Activated CD4-positive, alpha-beta T cell treated with anti-CD3 and anti-CD28 coated beads for 48 hours (primary cell): Measurements from ENCODE around the gene ADGRA1.

Source experiments
- DNase-seq: peaks from one replicate; pipeline ENCODE4 v3.0.0-alpha.2; 2020

ADGRA1 gene

DNA sequence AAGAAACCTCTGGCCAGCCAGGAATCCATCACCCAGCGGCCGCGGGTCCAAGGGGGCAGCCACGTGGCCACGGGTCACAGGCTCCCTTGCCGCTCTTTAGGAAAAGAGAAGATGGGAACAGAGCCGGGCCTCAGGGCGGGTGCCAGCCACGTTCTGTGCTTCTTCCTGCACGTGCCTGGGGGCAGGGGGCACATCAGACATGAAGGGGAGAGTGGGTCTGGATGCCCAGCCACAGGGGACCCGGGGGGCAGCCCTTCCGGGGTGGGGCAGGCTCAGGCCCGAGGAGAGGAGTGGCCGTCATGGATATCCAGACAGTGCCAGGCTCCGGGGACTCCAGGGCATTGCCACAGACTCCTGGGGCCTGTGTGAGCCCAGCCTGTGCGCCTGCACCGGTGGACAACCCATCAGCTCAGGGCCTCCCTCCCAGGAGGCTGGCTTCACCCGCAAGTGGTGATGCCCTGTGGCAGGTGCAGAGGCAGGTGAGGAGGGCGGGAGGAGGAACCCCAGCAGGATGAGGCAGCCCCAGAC lies 31.0 kb upstream of the ADGRA1 start:
- no peak for DNase-seq

DNA sequence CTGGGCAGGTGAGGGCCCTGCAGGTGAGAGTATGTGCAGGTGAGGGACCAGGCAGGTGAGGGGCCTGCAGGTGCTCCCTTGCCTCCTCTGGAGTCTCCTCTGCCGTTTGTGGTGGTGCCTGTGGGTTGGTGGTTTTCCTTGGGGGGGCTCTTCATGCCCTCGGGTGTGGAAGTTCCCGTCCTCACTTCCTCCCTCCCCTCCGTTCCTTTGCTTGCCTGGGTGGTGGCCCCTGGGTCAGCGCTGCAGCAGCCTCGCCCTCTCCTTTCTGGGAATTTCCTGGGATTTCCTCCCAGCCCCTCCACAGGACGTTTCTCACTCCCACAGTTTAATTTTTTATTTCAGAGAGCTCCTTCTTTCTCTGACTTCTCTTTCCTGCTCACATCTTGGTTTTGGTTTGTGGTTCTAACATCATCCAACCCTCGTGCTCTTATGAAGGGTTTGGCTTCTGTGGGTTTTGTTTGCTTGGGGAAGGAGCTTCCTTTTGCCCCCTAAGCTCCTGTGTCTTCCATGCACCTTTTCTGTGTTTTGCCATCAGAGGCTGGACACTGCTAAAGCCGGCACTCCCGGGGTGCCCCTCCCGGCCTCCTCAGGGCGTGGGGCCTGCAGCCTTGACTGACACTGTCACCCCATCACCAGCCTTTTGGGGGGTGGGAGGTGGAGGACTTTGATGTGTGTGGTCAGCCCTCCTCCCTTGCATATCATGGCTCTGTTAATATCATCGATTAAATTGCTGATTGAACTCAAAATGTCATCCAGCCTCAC lies 29.2 kb upstream of the ADGRA1 start:
- DNase-seq = no peak

DNA sequence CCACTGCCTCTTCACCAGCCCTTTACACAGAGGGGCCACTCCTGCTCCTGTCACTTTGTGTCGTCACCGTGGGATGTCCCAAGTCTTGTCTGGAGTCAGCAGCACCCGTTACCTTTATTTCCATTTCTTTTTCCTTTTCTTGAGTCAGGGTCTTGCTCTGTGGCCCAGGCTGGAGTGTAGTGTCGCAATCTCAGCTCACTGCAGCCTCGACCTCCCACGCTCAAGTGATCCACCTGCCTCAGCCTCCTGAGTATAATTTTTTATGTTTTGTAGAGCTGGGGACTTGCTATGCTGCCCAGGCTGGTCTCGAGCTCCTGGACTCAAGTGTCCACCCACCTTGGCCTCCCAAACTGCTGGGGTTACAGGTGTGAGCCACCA lies 28.6 kb upstream of the ADGRA1 start:
- no peak for DNase-seq

DNA sequence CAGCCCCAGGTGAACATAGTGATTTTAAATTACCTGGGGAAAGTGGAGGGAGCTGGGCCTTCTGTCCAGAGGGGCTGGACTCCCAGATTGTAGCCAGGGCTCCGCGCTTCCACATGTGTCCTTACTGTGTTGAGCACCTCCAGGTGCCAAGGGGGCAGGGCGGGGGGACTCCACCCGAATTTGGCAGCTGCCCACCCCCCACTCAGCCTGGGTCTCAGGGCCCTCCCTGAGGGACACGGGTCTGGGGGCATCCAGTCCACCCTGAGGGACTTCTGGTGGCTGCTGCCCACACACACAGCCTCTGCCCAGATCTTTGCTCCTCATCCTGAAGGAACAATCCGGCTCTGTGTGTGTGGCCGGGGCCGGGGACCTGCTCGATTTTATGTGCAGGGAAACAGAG lies 28.2 kb upstream of the ADGRA1 start:
- DNase-seq = no peak

DNA sequence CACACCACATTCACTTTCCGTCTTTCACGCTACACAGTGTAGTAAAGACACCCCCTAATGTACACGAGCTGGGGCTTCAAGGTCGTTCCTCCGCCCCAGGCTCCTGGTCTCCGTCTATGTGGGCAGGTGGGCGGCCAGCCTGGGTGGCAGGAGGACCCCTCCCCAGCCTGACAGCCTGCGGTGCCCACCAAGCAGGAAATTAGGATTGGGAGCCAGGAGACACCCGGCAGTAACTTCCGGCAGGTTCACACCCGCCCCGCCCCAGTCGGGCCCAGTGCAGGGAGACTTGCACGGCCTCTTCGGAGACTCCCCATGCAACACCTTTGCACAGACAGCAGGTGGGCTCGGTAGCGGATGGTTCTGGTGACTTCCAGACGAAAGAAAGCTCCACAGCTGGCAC lies 27.7 kb upstream of the ADGRA1 start:
- DNase-seq = no peak

DNA sequence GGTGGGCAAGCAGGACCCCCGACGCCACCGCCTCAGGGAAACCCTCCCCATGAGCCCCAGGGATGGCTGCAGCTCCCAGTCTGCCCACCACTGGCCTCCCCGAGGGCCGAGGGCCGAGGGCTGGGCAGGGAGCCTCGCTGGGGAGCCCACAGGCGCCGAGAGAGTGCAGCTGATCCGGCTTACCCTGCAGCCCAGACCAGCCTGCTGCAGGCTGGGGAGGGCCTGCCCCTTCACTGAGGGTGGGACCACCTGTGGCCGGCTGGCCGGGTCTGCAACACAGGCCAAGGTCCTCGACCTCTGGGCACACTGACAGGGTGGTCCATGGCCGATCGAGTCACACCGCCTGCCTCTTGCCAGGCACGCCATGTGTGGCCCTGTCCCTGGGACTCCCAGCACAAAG lies 27.3 kb upstream of the ADGRA1 start:
- no peak for DNase-seq

DNA sequence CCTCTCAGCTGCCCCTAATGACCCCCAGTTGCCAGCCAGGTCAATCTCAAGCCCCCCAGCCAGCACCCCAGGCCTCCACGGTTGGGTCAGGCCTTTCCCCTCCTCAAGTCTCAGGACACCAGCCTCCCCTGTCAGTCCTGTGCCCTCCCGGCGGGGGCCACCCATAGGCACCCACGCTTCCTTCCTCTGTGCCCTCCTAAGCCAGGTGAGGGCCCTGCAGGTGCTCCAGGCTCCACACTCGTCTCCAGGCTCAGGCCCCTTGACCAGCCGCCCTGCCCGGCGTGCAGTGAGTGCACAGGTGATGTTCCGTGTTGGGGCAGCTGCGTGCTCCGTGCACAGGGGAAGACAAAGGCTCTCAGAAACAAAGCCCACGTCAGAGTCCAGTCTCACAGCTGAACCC lies 26.8 kb upstream of the ADGRA1 start:
- no peak for DNase-seq

DNA sequence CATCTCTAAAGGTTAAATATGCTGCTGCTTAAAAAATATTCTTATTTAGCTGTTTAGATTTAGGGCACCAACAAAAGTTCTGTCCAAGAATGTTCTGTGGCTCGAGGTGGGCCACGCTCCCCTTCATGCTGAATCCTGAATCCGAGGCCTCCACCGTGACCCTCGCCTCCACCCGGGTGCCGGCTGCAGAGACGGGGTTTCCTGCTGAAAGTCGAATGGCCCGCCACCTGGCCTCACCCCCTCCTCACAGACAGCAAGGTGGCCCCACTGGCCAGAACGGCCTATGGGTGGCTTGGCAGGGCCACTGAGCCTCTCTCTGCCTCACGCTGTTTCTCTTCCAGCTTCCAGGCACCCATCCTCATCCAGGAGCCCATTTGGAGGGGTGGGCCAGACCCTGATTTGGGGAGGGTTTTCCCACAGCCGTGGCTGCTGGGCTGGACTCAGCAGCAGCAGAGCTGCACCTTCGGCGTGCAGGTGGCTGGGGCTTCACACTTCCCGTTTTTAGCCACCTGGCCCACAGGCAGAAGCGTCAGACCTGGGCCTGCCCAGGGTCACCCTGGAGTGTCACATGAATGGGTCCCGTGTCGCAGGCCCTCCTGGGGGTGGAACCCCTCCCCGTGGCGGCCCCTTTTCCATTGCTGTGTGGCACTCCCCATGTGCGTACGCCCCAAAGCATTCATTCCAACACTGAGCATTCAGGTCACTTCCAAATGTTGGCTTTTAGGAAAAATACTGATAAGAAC lies 26.3 kb upstream of the ADGRA1 start:
- no peak for DNase-seq

DNA sequence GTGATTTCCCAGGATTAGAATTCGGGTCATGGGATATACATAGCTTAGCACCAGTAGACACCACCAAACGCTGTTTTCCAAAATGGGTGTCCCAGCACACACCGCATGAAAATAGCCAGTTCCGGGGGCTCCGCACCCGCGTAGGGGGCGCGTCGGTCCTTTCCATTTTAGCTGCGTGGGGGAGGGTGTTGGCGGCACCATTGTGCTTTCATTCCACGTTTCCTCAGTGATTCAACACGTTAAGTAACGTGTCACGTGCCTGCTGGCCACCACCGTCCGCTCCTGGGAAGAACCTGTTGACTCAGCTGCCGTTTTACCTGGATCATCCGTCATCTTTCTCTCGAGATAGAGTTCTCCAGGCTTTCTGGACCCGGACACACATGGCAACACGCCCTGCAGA lies 25.6 kb upstream of the ADGRA1 start:
- no peak for DNase-seq

DNA sequence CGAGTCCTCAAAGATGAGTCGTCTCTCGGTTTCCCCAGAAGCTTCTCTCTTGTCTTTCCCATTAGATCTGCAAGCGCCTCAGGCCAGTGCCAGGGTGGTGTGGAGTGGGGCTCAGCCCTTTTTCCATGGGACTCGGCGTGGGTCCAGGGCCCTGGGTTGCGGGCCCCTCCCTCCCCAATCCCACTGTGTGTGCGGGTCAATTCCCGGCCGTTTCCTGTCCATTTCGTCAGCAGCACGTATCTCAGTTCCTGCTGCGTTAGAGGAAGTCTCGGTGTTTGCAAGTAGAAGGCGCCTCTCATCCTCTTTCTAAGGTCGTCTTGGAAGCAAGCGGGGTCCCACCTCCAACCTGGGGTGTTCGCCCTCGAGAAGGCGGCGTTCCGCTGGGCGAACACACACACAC lies 25.1 kb upstream of the ADGRA1 start:
- no peak for DNase-seq

DNA sequence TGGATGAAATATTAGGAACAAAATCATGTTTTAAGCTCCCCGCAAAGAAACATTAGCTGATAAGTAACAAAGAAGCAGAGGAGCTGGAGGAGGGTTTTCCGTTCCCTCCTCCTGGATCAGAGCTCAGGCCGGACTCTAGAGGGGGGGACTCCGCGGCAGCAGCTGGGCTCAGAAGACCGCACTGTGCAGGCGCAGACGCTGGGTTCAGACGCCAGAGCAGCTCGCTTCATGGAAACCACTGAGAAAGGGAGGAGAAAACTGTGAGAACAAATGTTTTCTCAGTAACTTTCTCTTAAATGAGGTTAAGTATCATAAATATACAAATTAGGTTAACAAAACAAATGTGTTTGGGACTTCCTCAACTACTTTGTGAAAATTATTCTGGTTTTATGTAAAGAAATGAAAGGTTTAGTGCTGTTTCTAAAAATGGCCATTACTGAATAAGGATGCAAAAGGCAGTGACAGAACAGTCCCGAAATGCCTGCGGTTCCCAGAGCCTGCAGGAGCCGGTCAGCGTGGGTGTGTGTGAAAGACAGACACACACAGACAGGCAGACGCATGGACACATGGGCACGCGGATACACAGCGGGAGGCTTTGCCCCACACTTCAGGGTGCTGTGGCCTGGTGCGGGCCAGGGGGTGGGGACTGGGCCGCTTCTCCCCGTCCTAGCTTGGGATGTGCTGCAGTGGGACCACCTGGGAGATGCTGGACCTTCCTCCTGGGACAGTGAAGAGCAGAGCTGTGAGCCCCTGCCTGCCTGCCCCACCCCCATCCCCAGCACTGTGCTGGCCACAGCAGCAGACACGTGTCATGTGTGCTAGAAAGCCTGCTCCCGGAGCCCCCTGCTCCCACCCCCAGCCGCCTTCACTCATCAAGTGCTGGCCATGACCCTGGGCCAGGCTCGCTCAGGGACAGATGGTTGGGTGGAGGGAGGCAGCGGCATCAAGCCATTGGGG lies 20.3 kb upstream of the ADGRA1 start:
- no peak for DNase-seq

DNA sequence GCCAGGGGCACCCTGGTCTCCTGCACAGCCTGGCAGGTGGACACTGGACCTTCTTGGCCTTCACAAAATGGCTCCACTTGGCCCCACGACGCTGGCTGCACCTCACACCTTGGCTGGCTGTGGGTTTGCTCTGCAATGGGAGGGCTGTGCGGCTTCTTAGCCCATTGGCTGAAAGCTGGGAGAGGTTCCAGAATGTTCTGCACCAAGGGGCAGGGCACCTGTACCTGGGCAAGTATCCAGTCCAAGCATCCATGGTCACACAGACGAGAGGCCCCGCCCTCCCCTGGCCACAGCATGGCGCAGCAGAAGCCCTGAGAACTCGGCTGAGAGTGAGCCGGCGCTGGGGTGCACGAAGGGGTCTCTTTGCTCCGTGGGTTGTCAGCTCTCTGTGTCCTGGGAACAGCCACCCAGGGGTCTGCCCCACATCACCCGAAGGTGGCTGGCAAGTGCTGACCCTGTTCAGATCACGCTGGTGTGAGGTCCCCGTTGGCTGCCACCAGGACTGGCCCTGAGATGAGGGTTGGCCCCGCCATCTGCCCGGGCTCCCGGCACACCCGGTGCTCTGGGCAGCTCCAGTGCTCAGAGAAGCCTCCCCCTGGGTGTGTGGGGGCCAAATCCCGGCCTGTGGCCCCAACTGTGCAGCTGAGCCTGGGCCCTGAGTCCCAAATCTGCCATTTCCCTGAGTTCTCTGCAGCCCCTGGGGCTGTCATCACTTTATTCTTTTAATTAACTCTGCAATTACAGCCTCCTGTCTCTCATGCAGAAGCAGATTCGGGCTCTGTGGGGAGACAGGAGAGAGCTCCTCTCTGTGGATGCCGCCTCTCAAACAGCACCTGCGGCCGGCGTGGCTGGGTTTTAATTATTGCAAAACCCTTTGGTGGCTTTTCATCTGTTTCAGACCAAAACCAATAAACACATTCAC lies 19.4 kb upstream of the ADGRA1 start:
- no peak for DNase-seq

DNA sequence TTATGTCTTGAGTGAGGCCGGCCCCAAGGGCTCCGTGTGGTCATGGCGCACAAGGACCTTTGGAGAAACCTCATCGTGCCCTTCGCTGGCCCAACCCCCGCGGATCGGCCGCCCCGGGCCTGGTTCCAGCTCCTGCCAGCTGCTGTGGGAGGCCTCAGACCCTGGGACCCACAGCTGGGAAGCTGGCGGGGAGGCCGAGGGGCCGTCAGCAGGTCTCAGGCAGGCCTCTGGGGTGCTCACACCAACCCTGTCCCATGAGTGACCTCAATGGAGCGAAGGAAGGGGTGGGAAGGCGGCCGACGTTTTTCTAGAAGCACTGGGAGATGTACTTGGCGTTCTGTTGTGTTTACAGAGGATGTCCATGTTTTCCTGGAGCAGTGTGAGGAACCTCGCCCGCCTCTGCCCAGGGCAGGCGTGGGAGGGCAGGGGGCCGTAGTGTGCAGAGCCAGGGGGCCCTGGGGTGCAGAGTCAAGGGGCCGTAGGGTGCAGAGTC lies 18.6 kb upstream of the ADGRA1 start:
- DNase-seq = no peak

DNA sequence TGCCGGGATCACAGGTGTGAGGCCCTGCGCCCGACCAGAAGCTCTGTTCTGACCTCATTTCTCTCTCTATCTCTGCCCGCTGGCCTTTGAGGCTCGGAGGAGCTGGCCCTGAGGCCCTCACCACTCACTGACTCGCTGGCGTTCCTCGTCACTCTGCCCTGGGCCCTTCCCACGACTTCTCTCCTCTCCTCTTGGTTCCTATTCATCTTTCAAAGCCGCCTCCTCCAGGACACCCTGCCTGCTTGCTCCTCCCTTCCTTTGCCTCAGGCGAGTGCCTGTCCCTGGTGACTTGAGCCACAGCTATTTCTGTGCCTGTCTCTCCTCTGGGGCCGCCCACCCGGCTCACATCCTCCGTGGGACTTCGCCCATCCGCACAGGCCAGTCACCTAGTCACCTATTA lies 17.3 kb upstream of the ADGRA1 start:
- DNase-seq = no peak

DNA sequence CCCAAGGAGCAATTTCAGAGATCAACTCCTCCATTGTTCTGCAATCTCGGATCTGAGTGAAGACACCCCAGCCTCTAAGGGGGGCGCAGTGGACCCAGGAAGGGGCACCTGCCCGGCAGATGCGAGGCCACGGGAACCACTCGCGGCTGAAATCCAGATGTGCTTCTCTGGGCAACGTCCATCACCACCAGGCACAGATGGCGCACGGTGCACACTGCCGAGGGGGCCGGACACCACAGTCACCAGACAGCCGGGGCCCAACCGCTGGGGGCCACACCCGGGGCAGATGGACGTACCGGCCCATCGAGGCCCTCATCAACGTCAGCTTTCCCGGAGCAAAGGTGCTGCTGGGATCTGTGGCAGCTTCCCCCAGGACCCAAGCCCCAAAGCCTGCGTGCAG lies 16.9 kb upstream of the ADGRA1 start:
- no peak for DNase-seq

DNA sequence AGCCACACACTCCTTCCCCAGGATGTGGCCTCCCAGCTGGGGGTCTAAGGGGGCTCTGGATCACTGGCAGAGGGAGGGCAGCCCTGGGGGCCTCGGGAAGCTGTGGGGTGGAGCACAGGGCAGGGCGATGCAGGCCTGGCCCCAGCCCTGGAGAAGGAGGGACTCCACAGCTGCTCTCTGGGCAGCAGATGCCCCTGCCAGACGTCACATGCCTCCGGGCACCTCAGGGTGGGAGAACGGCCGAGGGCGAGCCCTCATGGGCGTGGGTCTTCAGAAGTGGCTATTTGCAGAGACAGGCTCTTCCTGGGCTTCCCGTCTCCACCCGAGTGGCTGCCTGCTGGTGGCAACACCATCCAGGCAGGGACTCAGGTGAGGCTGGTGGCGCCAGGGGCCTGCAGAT lies 16.0 kb upstream of the ADGRA1 start:
- DNase-seq = no peak

DNA sequence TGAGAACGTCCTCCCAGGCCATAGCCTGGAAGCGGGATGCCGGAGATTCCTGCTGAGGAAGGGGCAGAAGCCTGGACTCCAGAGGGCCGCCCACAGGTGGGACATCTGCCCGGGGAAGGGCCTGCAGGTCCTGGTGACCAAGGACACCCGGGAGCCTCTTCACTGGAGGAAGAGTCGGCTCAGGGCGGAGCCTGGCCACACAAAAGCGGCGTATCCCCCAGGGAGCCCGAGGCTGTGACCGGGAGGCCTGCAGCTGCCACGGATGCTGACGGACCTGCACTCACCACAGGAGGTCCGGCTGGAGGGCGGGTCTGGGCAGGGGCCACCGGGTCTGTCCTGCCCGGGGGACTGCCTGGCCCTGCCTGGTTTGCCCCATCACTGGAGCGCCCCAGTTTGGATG lies 15.5 kb upstream of the ADGRA1 start:
- DNase-seq = no peak

DNA sequence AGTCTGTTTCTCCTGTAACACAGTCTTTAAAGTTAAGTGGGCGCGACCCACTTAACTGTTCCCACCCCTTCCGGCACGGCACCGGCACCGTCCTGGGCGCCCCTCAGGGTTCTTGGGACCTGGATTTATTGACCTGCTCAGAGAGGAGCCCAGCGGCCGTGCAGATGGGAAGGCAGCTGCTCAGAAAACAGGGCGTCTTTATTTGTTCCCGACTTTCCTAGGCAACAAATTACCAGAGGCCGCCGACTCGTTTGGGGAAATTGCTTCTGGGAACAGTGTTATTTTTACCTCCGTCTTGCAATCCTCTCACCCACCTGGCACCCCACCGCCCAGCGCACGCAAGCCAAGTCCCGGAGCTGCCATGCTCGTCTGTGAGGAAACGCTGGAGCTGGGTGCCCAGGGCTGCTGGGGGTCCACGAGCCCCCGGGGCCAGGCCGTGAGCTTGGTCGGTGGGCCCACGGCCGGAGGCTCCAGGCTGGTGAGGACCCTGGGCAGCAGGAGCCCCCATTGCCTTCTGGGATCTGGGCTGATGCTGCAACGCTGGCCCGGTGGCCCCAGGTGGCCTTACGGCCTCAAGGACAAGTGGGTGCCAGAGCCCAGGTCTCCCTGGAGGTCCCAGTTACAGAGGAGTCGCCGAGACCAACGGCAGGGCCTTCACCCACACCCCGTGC lies 14.9 kb upstream of the ADGRA1 start:
- DNase-seq = no peak

DNA sequence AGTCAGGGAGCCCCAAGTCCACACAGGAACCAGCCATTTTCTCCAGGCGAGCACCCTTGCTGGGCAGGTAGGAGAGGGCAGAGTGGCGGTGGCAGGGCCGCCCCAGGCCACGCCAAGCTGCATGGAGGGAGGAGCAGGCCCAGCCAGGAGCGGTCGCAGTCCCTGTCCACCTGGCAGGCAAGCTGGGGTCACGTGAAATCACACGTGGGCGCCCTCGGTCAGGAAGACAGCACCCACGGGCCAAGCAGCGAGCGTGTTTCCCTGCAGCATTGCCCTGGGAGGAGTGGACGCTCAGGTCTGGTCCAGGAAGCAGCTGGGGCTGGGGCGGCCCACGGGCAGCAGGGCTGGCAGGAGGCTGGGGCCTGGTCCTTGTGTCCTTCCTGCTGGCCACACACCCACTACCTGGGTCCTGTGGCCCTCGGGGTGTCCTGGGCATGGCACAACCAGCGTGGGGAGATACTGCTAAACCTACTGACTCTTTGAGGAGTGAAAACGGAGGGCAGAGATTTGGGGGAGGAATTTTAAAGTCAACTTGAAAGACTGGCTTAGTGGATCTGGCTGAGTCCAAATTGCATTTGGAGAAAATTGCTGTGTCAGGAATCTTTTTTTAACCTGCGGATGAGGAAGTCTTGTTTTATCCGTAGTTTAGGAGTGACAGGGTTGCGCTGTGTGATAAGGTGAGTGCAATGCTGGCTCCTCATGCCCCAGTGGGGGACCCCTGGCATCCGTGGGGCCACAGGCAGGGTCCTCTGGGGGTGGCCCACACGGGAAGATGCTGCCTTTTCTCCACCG lies 12.2 kb upstream of the ADGRA1 start:
- DNase-seq = no peak

DNA sequence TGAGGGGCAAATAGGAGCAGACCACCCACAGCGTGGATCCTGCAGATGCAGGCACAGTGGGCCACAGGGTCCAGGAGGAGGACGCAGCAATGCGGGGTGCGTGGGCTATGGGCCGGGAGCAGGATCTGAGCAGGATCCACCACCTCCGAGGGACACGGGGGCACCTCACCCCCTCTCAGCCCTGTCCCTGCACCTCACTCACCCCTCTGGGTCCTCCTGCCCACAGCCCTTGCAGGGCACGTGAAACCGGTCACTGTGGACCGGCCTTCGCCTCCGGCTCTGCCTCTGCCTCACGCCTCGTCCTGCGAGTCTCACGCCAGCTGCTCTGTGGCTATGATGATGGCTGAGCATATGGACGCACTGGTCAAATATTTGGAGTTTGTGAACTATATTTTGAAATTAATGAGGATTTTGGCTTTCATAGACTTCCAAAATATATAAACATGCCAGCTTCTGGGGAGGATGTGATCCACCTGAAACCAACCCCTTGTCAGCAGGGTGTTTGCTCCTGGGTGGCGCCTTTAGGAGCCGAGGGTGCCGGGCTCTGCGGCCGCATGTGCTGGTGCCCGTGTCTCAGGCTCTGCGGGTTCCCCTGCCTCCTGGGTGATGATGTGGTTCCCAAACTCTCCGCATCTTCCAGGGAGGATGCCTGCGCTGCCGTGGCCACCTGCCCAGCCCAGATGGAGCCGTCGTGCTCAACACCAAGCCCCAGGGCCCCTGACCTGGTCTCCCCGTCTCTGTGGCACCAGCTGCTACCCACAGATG lies 11.3 kb upstream of the ADGRA1 start:
- no peak for DNase-seq
